ENCODE data around the gene ABHD16A. TPM values are rescaled to one million over a fixed set of nuclear protein-coding genes. Genes with fewer than 3 reads are reported as not detected.

Gene ABHD16A
- total and polyA plus RNA-seq, 2 of the 13 experiments (the other 11 are each of a cell fraction or from before 2014, with no cell fraction given): 43.5 to 45.4 TPM

- peaks cover 67 to 82% of the 10 kb centered on the region in 2 experiments for H3K36me3 ChIP-seq (replicated peaks in 1 of 2; ENCODE audit: control insufficient read depth in 1 of 2, insufficient read depth in 2 of 2, low read length in 2 of 2)
- H3K4me2 ChIP-seq (ENCODE audit: low read depth, low read length): no peak overlapping the region
- intact Hi-C loops (cut with micrococcal nuclease; ENCODE audit: unreplicated experiment): no loop called here
- no TSS peak for BruUV-seq (replicated peaks)
- no peaks in the 10 kb centered on the region for H3K79me2 ChIP-seq (ENCODE audit: insufficient read depth, low read length)
- 95% methylated on average over 4 of the region's 4 CpGs for WGBS (ENCODE audit: low lambda C conversion rate)
- in situ Hi-C loops (cut with HindIII; ENCODE audit: extremely low pct_ligation_motif_present, low pct_unique_long_range_greater_than_20kb): no loop called here
- no peak overlapping the region for H3K4me3 ChIP-seq (replicated peaks in 1 of 3; ENCODE audit: insufficient read depth in 1 of 3, low read depth in 2 of 3, low read length in 3 of 3)
- no peaks in the 10 kb centered on the region for H3K27me3 ChIP-seq (ENCODE audit: control insufficient read depth in 1 of 2, insufficient read depth in 2 of 2, low read length in 2 of 2)
- no peak overlapping the region for H3K9ac ChIP-seq (ENCODE audit: insufficient read depth, low read depth, low read length)
- H3K4me1 ChIP-seq (ENCODE audit: insufficient read depth, low read length): peaks cover 28% of the 10 kb centered on the region
- TF ChIP-seq ZNF678 (CRISPR knock-in tag; IDR thresholded peaks at IDR 0.05): no peak
- no peak for TF ChIP-seq HNRNPH1 (optimal IDR thresholded peaks at IDR 0.05; ENCODE audit: low read depth, low read length)
- no peak for TF ChIP-seq PLRG1 (conservative IDR thresholded peaks at IDR 0.05)
- no peak for TF ChIP-seq SNAPC5 (CRISPR knock-in tag; IDR thresholded peaks at IDR 0.05; ENCODE audit: borderline replicate concordance)
- no peak for TF ChIP-seq GZF1 (CRISPR knock-in tag; IDR thresholded peaks at IDR 0.05)
- TF ChIP-seq AGO1 (IDR thresholded peaks at IDR 0.05; ENCODE audit: low read depth, low read length, poor library complexity, severe bottlenecking): no peak
- no peaks in the 10 kb centered on the region; the same call in 1 of the 2 replicates for H4K20me1 ChIP-seq (ENCODE audit: insufficient read depth, low read length)
- no peaks in the 10 kb centered on the region for H3K9me3 ChIP-seq (ENCODE audit: low read length)
- DNase-seq (ENCODE audit: low spot score) (no peak), ATAC-seq (no peak), FAIRE-seq (no peak)
- ChIA-PET POLR2A (interaction anchor here (4.7 kb wide), 1 partner anchor 11 kb away, joined by 46 read pairs; the partner anchor contains the start of gene BAG6), CTCF (ENCODE audit: low intra/inter-chr PET ratio, low total read pairs) (no interaction called here)
- H3K27ac ChIP-seq (ENCODE audit: extremely low read length, insufficient read depth, low read length): no peak overlapping the region
- H2AFZ ChIP-seq (ENCODE audit: low read length): no peak overlapping the region
These were observed 61.8 kb downstream of the ABHD16A start for GRCh38 chr6:31641370-31641769.

- ChIA-PET POLR2A (interaction anchor here (0.9 to 4.7 kb wide), 6 partner anchors 11 to 24 kb away, joined by 3 to 46 read pairs (median 12); partner anchors contain the start of genes APOM, BAG6, C6orf47 and GPANK1), CTCF (ENCODE audit: low intra/inter-chr PET ratio, low total read pairs) (no interaction called here)
- 97% methylated on average over 6 of the region's 6 CpGs for whole genome bisulfite sequencing (ENCODE audit: low lambda C conversion rate)
- intact Hi-C loops (cut with micrococcal nuclease; ENCODE audit: unreplicated experiment): no loop called here
- H3K4me3 ChIP-seq (replicated peaks in 1 of 3; ENCODE audit: insufficient read depth in 1 of 3, low read depth in 2 of 3, low read length in 3 of 3): no peak overlapping the region
- no peaks in the 10 kb centered on the region for H3K9me3 ChIP-seq (ENCODE audit: low read length)
- no peaks in the 10 kb centered on the region for H3K79me2 ChIP-seq (ENCODE audit: insufficient read depth, low read length)
- no peak for ATAC-seq
- H3K36me3 ChIP-seq (replicated peaks in 1 of 2; ENCODE audit: control insufficient read depth in 1 of 2, insufficient read depth in 2 of 2, low read length in 2 of 2): peaks cover 66 to 82% of the 10 kb centered on the region in 2 experiments
- no peak overlapping the region for H3K27ac ChIP-seq (ENCODE audit: extremely low read length, insufficient read depth, low read length)
- no peak overlapping the region for H2AFZ ChIP-seq (ENCODE audit: low read length)
- no peak for TF ChIP-seq ZNF770 (CRISPR knock-in tag; IDR thresholded peaks at IDR 0.05)
- no peak for TF ChIP-seq ZBTB8A (CRISPR knock-in tag; IDR thresholded peaks at IDR 0.05; ENCODE audit: borderline replicate concordance, low read depth)
- TF ChIP-seq ZNF530 (CRISPR knock-in tag; IDR thresholded peaks at IDR 0.05; ENCODE audit: low read depth): no peak
- no peak for TF ChIP-seq ZBTB46 (CRISPR knock-in tag; IDR thresholded peaks at IDR 0.05; ENCODE audit: borderline replicate concordance)
- no peak for TF ChIP-seq KDM4B (CRISPR knock-in tag; IDR thresholded peaks at IDR 0.05)
- TF ChIP-seq CCAR2 (optimal IDR thresholded peaks at IDR 0.05; ENCODE audit: low read depth, low read length): no peak
- peak; percentile 30 for TF ChIP-seq RBM22 (optimal IDR thresholded peaks at IDR 0.05; ENCODE audit: low read length)
- TF ChIP-seq TBX2 (CRISPR knock-in tag; IDR thresholded peaks at IDR 0.05; ENCODE audit: borderline replicate concordance): no peak
- DNase-seq (ENCODE audit: low spot score): no peak
- no peak overlapping the region for H3K4me2 ChIP-seq (ENCODE audit: low read depth, low read length)
- no peaks in the 10 kb centered on the region for H3K27me3 ChIP-seq (ENCODE audit: control insufficient read depth in 1 of 2, insufficient read depth in 2 of 2, low read length in 2 of 2)
- no peak for FAIRE-seq
- in situ Hi-C loops (cut with HindIII; ENCODE audit: extremely low pct_ligation_motif_present, low pct_unique_long_range_greater_than_20kb): no loop called here
- H3K4me1 ChIP-seq (ENCODE audit: insufficient read depth, low read length): peaks cover 28% of the 10 kb centered on the region
- no peaks in the 10 kb centered on the region; the same call in 1 of the 2 replicates for H4K20me1 ChIP-seq (ENCODE audit: insufficient read depth, low read length)
- BruUV-seq (replicated peaks): TSS peak; percentile 69
- no peak overlapping the region for H3K9ac ChIP-seq (ENCODE audit: insufficient read depth, low read depth, low read length)
These were observed 62.5 kb downstream of the ABHD16A start for GRCh38 chr6:31640612-31641011.
